PC-3 (cell line): Measurements from ENCODE around the gene ENTR1. TPM values are rescaled to one million over a fixed set of nuclear protein-coding genes. Genes with fewer than 3 reads are reported as not detected.

Source experiments
- ATAC-seq: fragments of 200-7000 bp; cut with Tn5 transposase; 2 replicates; pipeline ENCODE4 v1.9.1; 2020; ENCODE audit warnings: mild to moderate bottlenecking, moderate library complexity
- BruUV-seq: library from RNA; stranded (reverse); fragments of 400-500 nt; replicated peaks from 2 replicates; lab custom pipeline; 2021; lab: Mats Ljungman, UMichigan
- CTCF ChIA-PET: fragments of 300-600 bp; sonication (Branson Sonifier 250); formaldehyde crosslinking; loops from one replicate; lab custom pipeline; 2022; ENCODE audit warnings: antibody characterized with exemption; lab: Charles Lee
- POLR2A ChIA-PET: fragments of 300-600 bp; sonication (Branson Sonifier 250); formaldehyde crosslinking; loops from one replicate; lab custom pipeline; 2022; ENCODE audit warnings: antibody characterized with exemption; ENCODE audit not compliant: unreplicated experiment; lab: Charles Lee
- DNase-seq: peaks from one replicate; pipeline ENCODE4 v3.0.0-alpha.2; 2015
- H2AFZ ChIP-seq: fragments of 300-600 bp; sonication (generic); 2 replicates; pipeline ENCODE4 v1.6.0; 2016; ENCODE audit warnings: antibody characterized with exemption, low read length
- H3F3A ChIP-seq: fragments of 300-600 bp; sonication (generic); one replicate; pipeline ENCODE4 v1.6.0; 2017; ENCODE audit warnings: antibody characterized with exemption, low read length, control low read depth, mild to moderate bottlenecking; ENCODE audit not compliant: unreplicated experiment
- H3K27ac ChIP-seq: fragments of 300-600 bp; sonication (generic); 2 replicates; pipeline ENCODE4 v1.5.1; 2016; ENCODE audit warnings: mild to moderate bottlenecking, low read length
- H3K27me3 ChIP-seq: fragments of 300-600 bp; sonication (generic); 2 replicates; pipeline ENCODE4 v1.6.1; 2016; ENCODE audit warnings: low read length, mixed read lengths
- H3K36me3 ChIP-seq: fragments of 300-600 bp; sonication (generic); 2 replicates; pipeline ENCODE4 v1.6.1; 2016; ENCODE audit warnings: low read depth, mixed run types, low read length, mixed read lengths
- H3K4me1 ChIP-seq: fragments of 300-600 bp; sonication (generic); 2 replicates; pipeline ENCODE4 v1.5.1; 2016; ENCODE audit warnings: low read length; ENCODE audit not compliant: insufficient read depth
- H3K4me2 ChIP-seq: fragments of 300-600 bp; sonication (generic); 2 replicates; pipeline ENCODE4 v1.6.0; 2016; ENCODE audit warnings: low read length
- H3K4me3 ChIP-seq: fragments of 300-600 bp; sonication (generic); 2 replicates; pipeline ENCODE4 v1.5.1; 2016; ENCODE audit warnings: mild to moderate bottlenecking, low read length, mixed read lengths
- H3K79me2 ChIP-seq: fragments of 300-600 bp; sonication (generic); 2 replicates; pipeline ENCODE4 v1.6.1; 2017; ENCODE audit warnings: low read length, mixed read lengths
- H3K9ac ChIP-seq: fragments of 300-600 bp; sonication (generic); 2 replicates; pipeline ENCODE4 v1.6.0; 2016; ENCODE audit warnings: mild to moderate bottlenecking, low read length
- H3K9me2 ChIP-seq: fragments of 300-600 bp; sonication (generic); replicated peaks from 2 replicates; pipeline ENCODE4 v1.6.1; 2016; ENCODE audit warnings: mixed run types, low read length, mixed read lengths
- H3K9me3 ChIP-seq: fragments of 300-600 bp; sonication (generic); 2 replicates; pipeline ENCODE4 v1.6.1; 2016; ENCODE audit warnings: low read length, mixed read lengths
- H4K20me1 ChIP-seq: fragments of 300-600 bp; sonication (generic); 2 replicates; pipeline ENCODE4 v1.6.1; 2016; ENCODE audit warnings: low read length, mixed read lengths
- EZH2 ChIP-seq: fragments of 300-600 bp; sonication (generic); IDR thresholded peaks from one replicate; pipeline ENCODE4 v1.6.1; 2017; ENCODE audit warnings: antibody characterized with exemption, mild to moderate bottlenecking, low read length; ENCODE audit not compliant: unreplicated experiment
- EZH2phosphoT487 ChIP-seq: fragments of 300-600 bp; sonication (generic); IDR thresholded peaks from 2 replicates; pipeline ENCODE4 v1.6.1; 2018; ENCODE audit warnings: mild to moderate bottlenecking, antibody characterized with exemption, low read length, borderline replicate concordance
- intact Hi-C: fragments of 100-400 bp; cut with micrococcal nuclease; formaldehyde crosslinking; loops from 2 replicates; pipeline ENCODE4 v1.9.0; 2023
- total RNA-seq: library from RNA; depleted of rRNA; stranded (reverse); fragments of >200 nt; gene quantifications from 2 replicates; pipeline ENCODE4 v1.2.3, GENCODE V29; 2014
- TF ChIP-seq, protein P1 (sequence below): fragments of 300-600 bp; sonication (generic); conservative IDR thresholded peaks from 2 replicates; pipeline ENCODE4 v1.5.1; 2017; ENCODE audit warnings: antibody characterized with exemption, low read depth, mild to moderate bottlenecking, low read length

ENTR1 gene
- total RNA-seq, 1 experiment from 2014 or later, result 32.3 TPM

DNA sequence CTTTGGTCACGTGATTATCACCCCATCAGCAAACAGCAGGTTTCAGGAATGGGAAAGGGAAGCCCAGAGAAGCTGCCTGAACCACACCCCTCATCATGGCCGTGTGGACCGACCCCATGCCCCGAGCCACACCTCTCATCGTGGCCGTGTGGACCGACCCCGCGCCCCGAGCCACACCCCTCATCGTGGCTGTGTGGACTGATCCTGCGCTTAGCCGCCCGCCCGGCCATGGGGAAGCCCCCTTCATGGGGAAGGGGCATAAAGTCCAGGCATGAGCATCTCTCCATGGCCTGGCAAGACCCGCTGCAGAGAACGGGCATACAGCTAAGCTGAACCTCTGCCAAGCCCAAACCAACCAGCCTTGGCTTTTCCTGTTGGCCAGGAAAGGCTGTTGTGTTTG is 16.9 kb downstream of the ENTR1 start:
- Histone ChIP-seq H3K9me2 (no peaks in the 10 kb centered on the region), H3K79me2 (peaks cover 8% of the 10 kb centered on the region), H3K4me3 (no peak overlapping the region), H3K9me3 (no peaks in the 10 kb centered on the region), H3F3A (no peaks in the 10 kb centered on the region), H2AFZ (no peak overlapping the region), H3K4me2 (no peak overlapping the region), H3K9ac (no peak overlapping the region), H3K36me3 (peaks cover 7% of the 10 kb centered on the region), H3K27me3 (no peaks in the 10 kb centered on the region), H3K27ac (no peak overlapping the region), H4K20me1 (no peaks in the 10 kb centered on the region), H3K4me1 (peaks cover 3% of the 10 kb centered on the region)
- intact Hi-C loops, result no loop called here
- CTCF ChIA-PET, result no interaction called here
- no peak for TF ChIP-seq EZH2phosphoT487
- TF ChIP-seq, protein P1, sequence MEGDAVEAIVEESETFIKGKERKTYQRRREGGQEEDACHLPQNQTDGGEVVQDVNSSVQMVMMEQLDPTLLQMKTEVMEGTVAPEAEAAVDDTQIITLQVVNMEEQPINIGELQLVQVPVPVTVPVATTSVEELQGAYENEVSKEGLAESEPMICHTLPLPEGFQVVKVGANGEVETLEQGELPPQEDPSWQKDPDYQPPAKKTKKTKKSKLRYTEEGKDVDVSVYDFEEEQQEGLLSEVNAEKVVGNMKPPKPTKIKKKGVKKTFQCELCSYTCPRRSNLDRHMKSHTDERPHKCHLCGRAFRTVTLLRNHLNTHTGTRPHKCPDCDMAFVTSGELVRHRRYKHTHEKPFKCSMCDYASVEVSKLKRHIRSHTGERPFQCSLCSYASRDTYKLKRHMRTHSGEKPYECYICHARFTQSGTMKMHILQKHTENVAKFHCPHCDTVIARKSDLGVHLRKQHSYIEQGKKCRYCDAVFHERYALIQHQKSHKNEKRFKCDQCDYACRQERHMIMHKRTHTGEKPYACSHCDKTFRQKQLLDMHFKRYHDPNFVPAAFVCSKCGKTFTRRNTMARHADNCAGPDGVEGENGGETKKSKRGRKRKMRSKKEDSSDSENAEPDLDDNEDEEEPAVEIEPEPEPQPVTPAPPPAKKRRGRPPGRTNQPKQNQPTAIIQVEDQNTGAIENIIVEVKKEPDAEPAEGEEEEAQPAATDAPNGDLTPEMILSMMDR, result no peak
- no peak for TF ChIP-seq EZH2
- POLR2A ChIA-PET, result no interaction called here
- BruUV-seq, result no TSS peak
- ATAC-seq (no peak), DNase-seq (no peak)

DNA sequence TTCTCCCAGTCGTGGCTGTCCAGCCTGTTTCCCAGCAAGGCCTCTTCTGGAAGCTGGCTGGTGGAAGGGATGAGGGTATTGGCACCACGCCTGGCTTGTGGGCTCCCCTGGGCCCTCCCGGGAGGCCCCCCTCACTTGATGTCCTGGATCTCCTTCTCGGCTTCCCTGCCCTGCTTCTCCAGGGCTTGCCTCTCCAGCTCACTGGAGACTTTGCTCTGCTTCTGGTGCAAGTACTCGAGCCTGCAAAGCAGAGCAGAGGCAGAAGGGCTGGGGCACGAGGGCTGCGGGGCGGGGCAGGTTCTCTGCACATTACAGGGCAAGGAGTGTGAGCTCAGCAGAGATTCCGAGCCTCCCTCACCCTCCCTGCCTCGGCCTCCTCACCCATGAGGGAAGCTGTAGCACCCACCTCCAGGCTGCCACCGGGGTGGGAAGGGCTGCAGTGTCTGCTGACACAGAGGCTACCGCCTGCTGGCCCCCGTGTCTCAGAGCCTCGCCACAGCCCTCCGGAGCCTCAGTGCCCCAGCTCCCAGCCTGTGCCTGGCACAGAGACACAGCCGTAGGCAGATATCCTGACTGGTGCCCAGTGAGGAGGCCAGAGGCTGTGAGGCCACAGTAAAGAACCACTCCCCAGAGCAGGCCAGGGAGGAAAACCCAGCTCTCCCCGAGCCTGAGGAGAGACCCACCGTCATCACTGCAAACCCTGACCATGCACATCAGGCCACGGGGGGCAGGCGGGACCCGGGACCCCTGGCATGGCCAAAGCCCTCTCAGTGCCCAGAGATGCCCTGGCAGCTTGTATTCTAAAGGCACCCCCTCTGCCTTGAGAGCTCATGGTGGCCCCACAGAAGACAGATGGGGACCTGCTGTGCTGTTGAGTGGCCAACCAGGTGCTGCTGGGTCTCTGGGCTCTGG is 17.6 kb downstream of the ENTR1 start:
- intact Hi-C loops, result no loop called here
- ChIA-PET POLR2A (no interaction called here), CTCF (no interaction called here)
- Histone ChIP-seq H3K9ac (no peak overlapping the region), H3K9me2 (no peaks in the 10 kb centered on the region), H3F3A (no peaks in the 10 kb centered on the region), H3K9me3 (no peaks in the 10 kb centered on the region), H3K27me3 (no peaks in the 10 kb centered on the region), H3K27ac (no peak overlapping the region), H3K4me2 (no peak overlapping the region), H3K4me3 (no peak overlapping the region), H3K4me1 (no peaks in the 10 kb centered on the region), H2AFZ (no peak overlapping the region), H3K36me3 (peaks cover 7% of the 10 kb centered on the region), H4K20me1 (no peaks in the 10 kb centered on the region), H3K79me2 (0 out of 2 replicates have a peak, but pooled peaks cover under 1% of the 10 kb centered on the region)
- TF ChIP-seq EZH2 (no peak), EZH2phosphoT487 (no peak)
- TF ChIP-seq, protein P1, result no peak
- BruUV-seq, result no TSS peak
- ATAC-seq (no peak), DNase-seq (no peak)
